WTC11 (cell line): ENCODE measurements around the gene HSH2D.

ENCODE experiments used
- ATF1 ChIP-seq: sonication (generic); formaldehyde crosslinking; IDR thresholded peaks from 2 replicates; pipeline ENCODE4 v1.8.1; 2023; ENCODE audit warnings: mild to moderate bottlenecking, moderate library complexity, missing genetic modification reagents
- CREB1 ChIP-seq: sonication (generic); formaldehyde crosslinking; IDR thresholded peaks from 2 replicates; pipeline ENCODE4 v1.8.0; 2023; ENCODE audit warnings: mild to moderate bottlenecking, missing genetic modification reagents
- ETV6 ChIP-seq: sonication (generic); formaldehyde crosslinking; IDR thresholded peaks from 2 replicates; pipeline ENCODE4 v1.8.1; 2022; ENCODE audit warnings: mild to moderate bottlenecking, missing genetic modification reagents
- NR2C2 ChIP-seq: sonication (generic); formaldehyde crosslinking; IDR thresholded peaks from 2 replicates; pipeline ENCODE4 v1.8.0; 2022; ENCODE audit warnings: mild to moderate bottlenecking, missing genetic modification reagents
- RORB ChIP-seq: fragments of 250-450 bp; sonication (Bioruptor Pico); IDR thresholded peaks from 2 replicates; pipeline ENCODE4 v1.9.0; 2021; ENCODE audit warnings: mild to moderate bottlenecking
- TF ChIP-seq, protein P1 (sequence below): fragments of 200-600 bp; IDR thresholded peaks from 2 replicates; pipeline ENCODE4 v1.8.0; 2022; ENCODE audit warnings: antibody characterized with exemption
- TF ChIP-seq, protein P2 (sequence below): fragments of 250-450 bp; sonication (Bioruptor Pico); IDR thresholded peaks from 2 replicates; pipeline ENCODE4 v2.1.2; 2022; ENCODE audit warnings: mild to moderate bottlenecking, moderate library complexity
- TF ChIP-seq, protein P3 (sequence below): sonication (generic); formaldehyde crosslinking; conservative IDR thresholded peaks from 2 replicates; pipeline ENCODE4 v1.8.1; 2022; ENCODE audit warnings: mild to moderate bottlenecking, missing genetic modification reagents

DNA sequence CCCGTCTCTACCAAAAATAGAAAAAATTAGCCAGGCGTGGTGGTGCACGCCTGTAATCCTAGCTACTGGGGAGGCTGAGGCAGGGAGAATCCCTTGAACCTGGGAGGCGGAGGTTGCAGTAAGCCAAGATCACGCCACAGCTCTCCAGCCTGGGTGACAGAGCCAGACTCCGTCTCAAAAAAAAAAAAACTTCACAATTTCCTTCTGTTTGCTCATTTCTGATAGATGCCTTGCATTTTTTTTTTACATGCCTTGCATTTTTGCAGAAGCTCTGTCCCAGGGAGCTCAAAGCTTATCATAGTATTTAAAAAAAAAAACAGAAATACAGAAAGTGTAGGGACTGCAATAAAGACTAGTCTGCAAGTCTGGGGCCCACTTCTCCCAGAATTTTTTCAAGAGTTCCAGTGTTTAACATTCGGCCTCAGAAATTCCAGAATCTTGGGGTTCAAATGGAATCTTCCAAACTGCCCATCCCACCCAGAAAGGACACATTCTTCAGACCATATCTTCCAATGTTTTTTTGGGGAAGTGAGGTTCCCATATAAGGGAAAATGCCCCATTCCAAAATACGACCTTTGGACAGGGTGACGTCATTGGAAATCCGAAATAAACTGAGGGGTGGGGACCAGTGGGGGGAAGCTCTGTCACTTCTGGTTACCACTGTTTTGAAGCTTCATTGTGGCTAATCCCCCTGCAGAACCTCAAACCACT is 49.0 kb upstream of the HSH2D start:
- TF ChIP-seq NR2C2 (CRISPR knock-in tag) (no peak), ATF1 (CRISPR knock-in tag) (no peak), RORB (CRISPR knock-in tag) (no peak), ETV6 (CRISPR knock-in tag) (no peak), CREB1 (no peak)
- TF ChIP-seq, protein P1, sequence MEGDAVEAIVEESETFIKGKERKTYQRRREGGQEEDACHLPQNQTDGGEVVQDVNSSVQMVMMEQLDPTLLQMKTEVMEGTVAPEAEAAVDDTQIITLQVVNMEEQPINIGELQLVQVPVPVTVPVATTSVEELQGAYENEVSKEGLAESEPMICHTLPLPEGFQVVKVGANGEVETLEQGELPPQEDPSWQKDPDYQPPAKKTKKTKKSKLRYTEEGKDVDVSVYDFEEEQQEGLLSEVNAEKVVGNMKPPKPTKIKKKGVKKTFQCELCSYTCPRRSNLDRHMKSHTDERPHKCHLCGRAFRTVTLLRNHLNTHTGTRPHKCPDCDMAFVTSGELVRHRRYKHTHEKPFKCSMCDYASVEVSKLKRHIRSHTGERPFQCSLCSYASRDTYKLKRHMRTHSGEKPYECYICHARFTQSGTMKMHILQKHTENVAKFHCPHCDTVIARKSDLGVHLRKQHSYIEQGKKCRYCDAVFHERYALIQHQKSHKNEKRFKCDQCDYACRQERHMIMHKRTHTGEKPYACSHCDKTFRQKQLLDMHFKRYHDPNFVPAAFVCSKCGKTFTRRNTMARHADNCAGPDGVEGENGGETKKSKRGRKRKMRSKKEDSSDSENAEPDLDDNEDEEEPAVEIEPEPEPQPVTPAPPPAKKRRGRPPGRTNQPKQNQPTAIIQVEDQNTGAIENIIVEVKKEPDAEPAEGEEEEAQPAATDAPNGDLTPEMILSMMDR = no peak
- TF ChIP-seq, protein P2, sequence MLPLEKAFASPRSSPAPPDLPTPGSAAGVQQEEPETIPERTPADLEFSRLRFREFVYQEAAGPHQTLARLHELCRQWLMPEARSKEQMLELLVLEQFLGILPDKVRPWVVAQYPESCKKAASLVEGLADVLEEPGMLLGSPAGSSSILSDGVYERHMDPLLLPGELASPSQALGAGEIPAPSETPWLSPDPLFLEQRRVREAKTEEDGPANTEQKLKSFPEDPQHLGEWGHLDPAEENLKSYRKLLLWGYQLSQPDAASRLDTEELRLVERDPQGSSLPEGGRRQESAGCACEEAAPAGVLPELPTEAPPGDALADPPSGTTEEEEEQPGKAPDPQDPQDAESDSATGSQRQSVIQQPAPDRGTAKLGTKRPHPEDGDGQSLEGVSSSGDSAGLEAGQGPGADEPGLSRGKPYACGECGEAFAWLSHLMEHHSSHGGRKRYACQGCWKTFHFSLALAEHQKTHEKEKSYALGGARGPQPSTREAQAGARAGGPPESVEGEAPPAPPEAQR (CRISPR knock-in tag) = no peak
- TF ChIP-seq, protein P3, sequence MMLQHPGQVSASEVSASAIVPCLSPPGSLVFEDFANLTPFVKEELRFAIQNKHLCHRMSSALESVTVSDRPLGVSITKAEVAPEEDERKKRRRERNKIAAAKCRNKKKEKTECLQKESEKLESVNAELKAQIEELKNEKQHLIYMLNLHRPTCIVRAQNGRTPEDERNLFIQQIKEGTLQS (CRISPR knock-in tag) = no peak
